DOHH2 (cell line): ENCODE results near the gene CIAPIN1.

Experiments used
- H3F3A ChIP-seq: fragments of 200-600 bp; sonication (generic), shearing (Covaris generic); 2 replicates; pipeline ENCODE4 v1.6.0; 2016; ENCODE audit warnings: antibody characterized with exemption, mild to moderate bottlenecking; ENCODE audit not compliant: control insufficient read depth, insufficient read depth
- H3K27ac ChIP-seq: fragments of 200-600 bp; sonication (generic); 2 replicates; pipeline ENCODE4 v1.5.1; 2014; ENCODE audit warnings: low read depth, mild to moderate bottlenecking, low read length, moderate library complexity
- H3K27me3 ChIP-seq: fragments of 200-600 bp; sonication (generic); 2 replicates; pipeline ENCODE4 v1.6.1; 2014; ENCODE audit warnings: mild to moderate bottlenecking, low read length, mixed read lengths; ENCODE audit not compliant: control insufficient read depth
- H3K36me3 ChIP-seq: fragments of 200-600 bp; sonication (generic); 2 replicates; pipeline ENCODE4 v1.6.1; 2014; ENCODE audit warnings: mild to moderate bottlenecking, low read length, moderate library complexity, mixed read lengths; ENCODE audit not compliant: control insufficient read depth
- H3K4me1 ChIP-seq: fragments of 200-600 bp; sonication (generic); 2 replicates; pipeline ENCODE4 v1.6.1; 2014; ENCODE audit warnings: mild to moderate bottlenecking, low read length, mixed read lengths; ENCODE audit not compliant: control insufficient read depth
- H3K4me2 ChIP-seq: fragments of 200-600 bp; sonication (generic); 2 replicates; pipeline ENCODE4 v1.6.0; 2014; ENCODE audit warnings: mild to moderate bottlenecking, low read length, moderate library complexity
- H3K4me3 ChIP-seq: fragments of 200-600 bp; sonication (generic); 2 replicates; pipeline ENCODE4 v1.5.1; 2014; ENCODE audit warnings: mild to moderate bottlenecking, low read length, mixed read lengths
- H3K79me2 ChIP-seq: fragments of 200-600 bp; sonication (generic); 2 replicates; pipeline ENCODE4 v1.6.1; 2014; ENCODE audit warnings: mild to moderate bottlenecking, low read length, mixed read lengths; ENCODE audit not compliant: control insufficient read depth
- H3K9me2 ChIP-seq: fragments of 200-600 bp; sonication (generic); replicated peaks from 2 replicates; pipeline ENCODE4 v1.6.1; 2014; ENCODE audit warnings: mild to moderate bottlenecking, low read length, mixed read lengths; ENCODE audit not compliant: control insufficient read depth
- H3K9me3 ChIP-seq: fragments of 200-600 bp; sonication (generic); 2 replicates; pipeline ENCODE4 v1.6.1; 2014; ENCODE audit warnings: antibody characterized with exemption, low read length, mixed read lengths; ENCODE audit not compliant: control insufficient read depth, insufficient read depth
- H4K20me1 ChIP-seq: fragments of 200-600 bp; sonication (generic); 2 replicates; pipeline ENCODE4 v1.6.0; 2014; ENCODE audit warnings: low read depth, mild to moderate bottlenecking, antibody characterized with exemption, low read length, moderate library complexity; ENCODE audit not compliant: control insufficient read depth, insufficient read depth
- CTCF ChIP-seq: fragments of 200-600 bp; sonication (generic); IDR thresholded peaks from one replicate; pipeline ENCODE4 v1.5.1; 2014; ENCODE audit warnings: antibody characterized with exemption, mild to moderate bottlenecking, low read depth, low read length; ENCODE audit not compliant: poor library complexity, severe bottlenecking

CIAPIN1 gene

GRCh38 chr16:57379579-57379978, 67.6 kb downstream of the CIAPIN1 start:
- Histone ChIP-seq H4K20me1 (no peaks in the 10 kb centered on the region), H3F3A (no peaks in the 10 kb centered on the region), H3K79me2 (no peaks in the 10 kb centered on the region), H3K9me3 (no peaks in the 10 kb centered on the region), H3K27ac (no peak overlapping the region), H3K27me3 (peaks cover 23% of the 10 kb centered on the region), H3K36me3 (no peaks in the 10 kb centered on the region), H3K4me2 (no peak overlapping the region), H3K4me3 (no peak overlapping the region), H3K4me1 (peaks cover 17% of the 10 kb centered on the region), H3K9me2 (no peaks in the 10 kb centered on the region)
- TF ChIP-seq CTCF, result no peak
